Pons (tissue), 1 donor: Measurements from ENCODE around the gene RPUSD4.

Experiments used
- DNase-seq: peaks from one replicate; pipeline ENCODE4 v3.0.0-alpha.2; 2016; ENCODE audit warnings: low spot score

RPUSD4 gene

GRCh38 chr11:126157326-126158030, 54.0 kb downstream of the RPUSD4 start:
- DNase-seq, result no peak

GRCh38 chr11:126156814-126157213, 54.6 kb downstream of the RPUSD4 start:
- no peak for DNase-seq

- no peak for DNase-seq
These were observed 55.9 kb downstream of the RPUSD4 start for GRCh38 chr11:126155402-126156187.

DNA sequence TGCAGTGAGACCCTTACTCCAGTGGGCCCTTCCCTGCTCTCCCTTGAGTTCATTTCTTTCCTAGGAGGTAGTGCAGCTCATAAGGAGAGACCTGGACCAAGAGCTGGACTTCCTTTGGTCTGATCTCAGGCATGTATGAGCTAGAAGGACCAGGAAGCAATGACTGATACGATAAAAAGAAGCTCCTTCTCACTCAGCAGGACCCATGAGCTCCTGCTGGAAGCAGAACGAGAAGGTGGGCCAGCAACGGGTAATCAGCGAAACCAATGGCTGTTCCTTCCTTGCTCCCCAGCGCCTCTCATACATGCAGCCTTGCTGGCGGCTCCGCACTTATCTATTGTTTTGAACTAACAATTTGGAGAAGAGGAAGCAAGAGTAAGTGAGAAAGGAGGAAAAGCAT, 56.8 kb downstream of the RPUSD4 start:
- no peak for DNase-seq

DNA sequence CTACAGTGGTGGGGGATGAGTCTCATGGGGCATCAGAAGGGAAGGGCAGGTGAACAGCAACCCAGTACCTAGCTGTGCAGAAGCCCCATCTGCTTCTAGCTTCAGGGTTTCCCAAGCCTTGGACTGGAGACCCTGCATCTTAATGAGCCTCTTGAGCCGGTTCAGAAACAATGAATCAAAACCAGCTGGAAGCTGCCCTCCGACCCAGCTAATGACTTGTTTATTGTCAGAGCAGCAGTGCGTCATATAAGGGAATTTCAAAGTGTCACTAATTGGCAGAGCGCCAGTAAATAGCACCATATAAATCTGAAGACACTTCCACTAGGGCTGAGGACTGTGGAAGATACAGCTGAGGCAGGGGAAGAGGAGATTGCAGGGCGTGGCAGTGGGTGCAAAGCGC, 57.5 kb downstream of the RPUSD4 start:
- DNase-seq, result no peak

DNA sequence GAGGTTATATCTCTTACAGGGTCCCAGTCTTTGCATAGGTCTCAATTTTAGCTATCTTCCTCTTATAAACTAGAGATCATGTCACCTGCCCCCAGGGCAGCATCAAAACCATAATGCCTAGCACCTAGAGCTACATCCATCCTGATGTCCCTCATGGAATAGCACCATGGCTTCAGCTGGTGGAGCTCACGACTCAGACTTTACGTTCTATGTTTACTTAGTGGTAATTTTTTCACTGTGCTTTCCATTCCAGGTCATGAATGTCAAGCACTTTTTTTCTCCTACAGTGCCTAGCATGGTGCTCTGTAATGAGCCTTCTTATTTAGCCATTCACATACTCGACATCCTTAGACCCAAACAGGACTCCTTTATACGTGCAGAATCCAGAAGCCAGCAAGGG, 58.4 kb downstream of the RPUSD4 start:
- no peak for DNase-seq

DNA sequence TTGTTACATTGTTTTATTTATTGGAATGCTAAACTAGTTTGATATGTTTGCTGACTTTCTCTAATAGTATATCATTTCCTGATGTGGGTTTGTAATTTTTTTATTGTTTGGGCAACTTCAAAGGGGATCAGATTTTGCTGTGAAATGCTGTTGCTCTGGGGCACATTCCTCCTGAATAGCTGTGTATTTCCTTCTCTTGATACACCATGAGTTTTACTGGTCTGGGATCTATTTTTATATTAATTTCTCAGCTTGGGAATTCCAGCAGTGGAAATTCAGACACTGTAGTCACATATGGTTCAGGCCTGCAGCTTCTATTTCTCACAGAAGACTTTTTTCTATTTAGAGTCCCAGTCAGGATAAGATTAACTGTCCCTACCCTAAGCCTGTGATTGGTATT, 58.9 kb downstream of the RPUSD4 start:
- no peak for DNase-seq

- no peak for DNase-seq
These were observed 59.3 kb downstream of the RPUSD4 start for GRCh38 chr11:126152152-126152551.
